Raji (cell line): ENCODE data around the gene NDST4.

ENCODE experiments used
- POLR2A ChIP-seq: IDR thresholded peaks from 2 replicates; pipeline ENCODE4 v1.6.1; 2011; ENCODE audit warnings: low read depth, low read length, control low read depth; ENCODE audit not compliant: insufficient read depth

Gene NDST4

GRCh38 chr4:114941503-114941902 is 171.9 kb downstream of the NDST4 start:
- no peak for TF ChIP-seq POLR2A

- no peak for TF ChIP-seq POLR2A
Measured at GRCh38 chr4:114927881-114928280, 185.5 kb downstream of the NDST4 start.

GRCh38 chr4:114926583-114926982 is 186.8 kb downstream of the NDST4 start:
- TF ChIP-seq POLR2A: no peak

GRCh38 chr4:114924311-114924710 is 189.1 kb downstream of the NDST4 start:
- no peak for TF ChIP-seq POLR2A

- TF ChIP-seq POLR2A: no peak
Measured at GRCh38 chr4:114922592-114922933, 190.9 kb downstream of the NDST4 start.

- TF ChIP-seq POLR2A: no peak
Measured at GRCh38 chr4:114921790-114922591, 191.4 kb downstream of the NDST4 start.

GRCh38 chr4:114921191-114921590 is 192.2 kb downstream of the NDST4 start:
- no peak for TF ChIP-seq POLR2A

GRCh38 chr4:114911111-114911510 is 202.3 kb downstream of the NDST4 start:
- no peak for TF ChIP-seq POLR2A

GRCh38 chr4:114907568-114907967 is 205.9 kb downstream of the NDST4 start:
- TF ChIP-seq POLR2A: no peak

GRCh38 chr4:114905017-114905416 is 208.4 kb downstream of the NDST4 start:
- no peak for TF ChIP-seq POLR2A

- TF ChIP-seq POLR2A: no peak
Measured at GRCh38 chr4:114900934-114901333, 212.5 kb downstream of the NDST4 start.

- TF ChIP-seq POLR2A: no peak
Measured at GRCh38 chr4:114890773-114891172, 222.6 kb downstream of the NDST4 start.

GRCh38 chr4:114886761-114887160 is 226.7 kb downstream of the NDST4 start:
- no peak for TF ChIP-seq POLR2A

- no peak for TF ChIP-seq POLR2A
Measured at GRCh38 chr4:114883641-114884040, 229.8 kb downstream of the NDST4 start.

- TF ChIP-seq POLR2A: no peak
Measured at GRCh38 chr4:114879916-114880669, 233.3 kb downstream of the NDST4 start.

GRCh38 chr4:114875630-114876029 is 237.8 kb downstream of the NDST4 start:
- no peak for TF ChIP-seq POLR2A
